Fibroblast of upper back skin (primary cell): Measurements from ENCODE around the gene DGKG.

Experiments used
- DNase-seq: peaks from one replicate; pipeline ENCODE4 v3.0.0-alpha.2; 2013

Gene DGKG

GRCh38 chr3:186132487-186132886, 229.5 kb downstream of the DGKG start:
- DNase-seq: no peak

GRCh38 chr3:186129206-186129605, 232.8 kb downstream of the DGKG start:
- no peak for DNase-seq

- DNase-seq: no peak
Measured at GRCh38 chr3:186128158-186128557, 233.9 kb downstream of the DGKG start.

GRCh38 chr3:186127463-186127862, 234.6 kb downstream of the DGKG start:
- no peak for DNase-seq

GRCh38 chr3:186125118-186125517, 236.9 kb downstream of the DGKG start:
- DNase-seq: no peak

GRCh38 chr3:186124592-186124991, 237.4 kb downstream of the DGKG start:
- DNase-seq: no peak

GRCh38 chr3:186123012-186123411, 239.0 kb downstream of the DGKG start:
- DNase-seq: no peak

- DNase-seq: peak; percentile 6
Measured at GRCh38 chr3:186121968-186122367, 240.1 kb downstream of the DGKG start.

GRCh38 chr3:186121278-186121677, 240.8 kb downstream of the DGKG start:
- no peak for DNase-seq

- no peak for DNase-seq
Measured at GRCh38 chr3:186119499-186119898, 242.5 kb downstream of the DGKG start.

GRCh38 chr3:186118692-186119091, 243.3 kb downstream of the DGKG start:
- DNase-seq: no peak

GRCh38 chr3:186117521-186118134, 244.4 kb downstream of the DGKG start:
- DNase-seq: no peak

GRCh38 chr3:186115239-186115996, 246.6 kb downstream of the DGKG start:
- no peak for DNase-seq

- DNase-seq: no peak
Measured at GRCh38 chr3:186110975-186111974, 250.8 kb downstream of the DGKG start.

- DNase-seq: no peak
Measured at GRCh38 chr3:186109897-186110803, 251.9 kb downstream of the DGKG start.

GRCh38 chr3:186108941-186109865, 252.8 kb downstream of the DGKG start, which contains the start of gene ETV5:
Gene ETV5 (minus strand): TSS chr3:186109089. CDS start chr3:186105868, 3,221 bp downstream.
- peak; percentile 100 for DNase-seq

GRCh38 chr3:186108106-186108940, 253.7 kb downstream of the DGKG start:
- DNase-seq: peak; percentile 71

- DNase-seq: peak; percentile 86
Measured at GRCh38 chr3:186107215-186108105, 254.6 kb downstream of the DGKG start.

GRCh38 chr3:186105543-186105942, 256.5 kb downstream of the DGKG start:
- DNase-seq: no peak
